ENCODE results near the gene RETREG1. TPM values are rescaled to one million over a fixed set of nuclear protein-coding genes. Genes with fewer than 3 reads are reported as not detected.

Gene RETREG1
- total RNA-seq, 4 donors from 2014 or later = 22.5 to 73.3 (median 43.6) TPM

DNA sequence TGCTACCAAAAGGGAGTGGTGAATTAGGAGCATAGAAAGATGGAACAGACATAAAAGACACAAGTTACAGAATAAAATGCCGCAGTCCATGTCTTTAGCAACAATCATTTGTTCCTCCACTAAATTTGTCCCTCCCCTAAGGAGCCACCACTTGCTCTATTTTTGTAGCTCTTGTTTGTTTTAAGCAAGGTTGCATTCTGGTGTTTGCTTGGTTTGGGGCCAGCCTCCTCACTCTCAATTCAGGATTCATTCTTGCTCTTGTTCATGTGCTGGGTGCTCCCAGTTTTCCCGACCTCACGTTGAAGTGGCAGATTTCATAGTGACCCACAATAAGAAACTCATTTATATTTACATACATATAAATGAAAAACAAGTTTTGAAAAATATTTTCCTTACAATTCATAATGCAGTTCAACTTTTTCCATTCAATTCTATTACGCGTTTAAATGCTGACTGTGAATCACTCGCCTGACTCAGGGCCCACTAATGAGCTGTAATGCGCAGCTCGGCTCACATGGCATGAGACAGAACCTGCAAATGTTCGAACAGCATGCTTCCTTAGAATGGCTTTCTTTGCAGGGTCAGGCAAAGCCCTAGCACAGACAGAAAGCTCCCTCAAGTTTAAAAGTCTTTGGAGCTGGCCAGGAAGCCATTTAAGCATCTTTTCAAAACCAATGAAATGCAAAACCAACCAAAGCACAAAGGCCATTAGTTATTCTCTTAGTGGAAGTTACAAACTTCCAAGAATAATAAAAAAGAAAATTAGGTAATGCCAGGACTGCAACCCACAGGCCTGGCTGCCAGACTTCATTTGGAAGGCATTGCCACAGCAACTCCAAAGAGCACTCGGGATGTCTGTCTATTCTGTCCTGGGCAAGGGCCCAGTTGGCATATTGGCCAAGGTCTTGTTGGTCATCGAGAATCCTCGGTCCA, 41.7 kb downstream of the RETREG1 start:
- ATAC-seq (ENCODE audit: low FRiP score) (peak; percentile 83), DNase-seq (ENCODE audit: low spot score) (no peak)
- TF ChIP-seq CTCF (IDR thresholded peaks at IDR 0.05) = no peak

DNA sequence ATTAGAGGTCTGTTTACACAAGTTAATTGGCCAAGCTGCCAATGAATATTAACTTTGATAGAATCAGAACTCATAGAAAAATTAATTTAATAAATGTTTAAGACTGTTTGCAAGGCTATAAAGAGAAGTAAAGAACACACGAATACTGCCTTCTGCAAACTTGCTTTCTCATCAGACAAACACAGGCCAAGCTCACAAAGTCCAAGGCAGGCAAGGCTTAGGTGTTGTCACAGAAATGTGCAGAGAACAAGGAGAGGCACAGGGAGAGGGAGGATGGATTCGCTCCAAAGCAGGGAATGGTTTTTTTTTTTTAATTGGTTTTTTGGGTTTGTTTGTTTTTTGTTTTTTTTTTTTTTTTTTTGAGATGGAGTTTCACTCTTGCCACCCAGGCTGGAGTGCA, 43.4 kb downstream of the RETREG1 start:
- TF ChIP-seq CTCF (IDR thresholded peaks at IDR 0.05) = no peak
- DNase-seq (ENCODE audit: low spot score) (no peak), ATAC-seq (ENCODE audit: low FRiP score) (no peak)

GRCh38 chr5:16572289-16573015, 44.3 kb downstream of the RETREG1 start:
- ATAC-seq (ENCODE audit: low FRiP score) (no peak), DNase-seq (ENCODE audit: low spot score) (no peak)
- TF ChIP-seq CTCF (IDR thresholded peaks at IDR 0.05) = no peak

DNA sequence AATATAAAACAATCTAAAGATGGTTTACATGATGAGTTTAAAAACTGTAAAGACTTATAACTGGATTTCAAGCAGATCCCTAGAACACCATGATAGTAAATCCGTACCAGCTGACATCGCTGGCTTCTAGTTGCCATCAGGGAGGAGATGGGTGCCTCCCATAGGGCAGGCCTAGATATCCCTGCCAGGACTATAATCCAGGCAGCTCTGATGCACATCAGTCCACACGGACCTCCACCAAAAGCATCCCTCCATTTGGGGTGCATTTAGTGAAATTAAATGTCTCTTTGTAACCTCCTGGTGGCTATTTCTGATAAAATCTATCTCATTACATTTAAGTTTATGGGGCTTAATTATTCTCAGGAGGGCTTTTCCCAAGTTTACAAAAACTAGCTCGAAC, 45.8 kb downstream of the RETREG1 start:
- TF ChIP-seq CTCF (IDR thresholded peaks at IDR 0.05) = no peak
- no peak for ATAC-seq (ENCODE audit: low FRiP score)
- DNase-seq (ENCODE audit: low spot score) = no peak

GRCh38 chr5:16570121-16570815, 46.5 kb downstream of the RETREG1 start:
- DNase-seq (ENCODE audit: low spot score) (no peak), ATAC-seq (ENCODE audit: low FRiP score) (no peak)
- no peak for TF ChIP-seq CTCF (IDR thresholded peaks at IDR 0.05)

DNA sequence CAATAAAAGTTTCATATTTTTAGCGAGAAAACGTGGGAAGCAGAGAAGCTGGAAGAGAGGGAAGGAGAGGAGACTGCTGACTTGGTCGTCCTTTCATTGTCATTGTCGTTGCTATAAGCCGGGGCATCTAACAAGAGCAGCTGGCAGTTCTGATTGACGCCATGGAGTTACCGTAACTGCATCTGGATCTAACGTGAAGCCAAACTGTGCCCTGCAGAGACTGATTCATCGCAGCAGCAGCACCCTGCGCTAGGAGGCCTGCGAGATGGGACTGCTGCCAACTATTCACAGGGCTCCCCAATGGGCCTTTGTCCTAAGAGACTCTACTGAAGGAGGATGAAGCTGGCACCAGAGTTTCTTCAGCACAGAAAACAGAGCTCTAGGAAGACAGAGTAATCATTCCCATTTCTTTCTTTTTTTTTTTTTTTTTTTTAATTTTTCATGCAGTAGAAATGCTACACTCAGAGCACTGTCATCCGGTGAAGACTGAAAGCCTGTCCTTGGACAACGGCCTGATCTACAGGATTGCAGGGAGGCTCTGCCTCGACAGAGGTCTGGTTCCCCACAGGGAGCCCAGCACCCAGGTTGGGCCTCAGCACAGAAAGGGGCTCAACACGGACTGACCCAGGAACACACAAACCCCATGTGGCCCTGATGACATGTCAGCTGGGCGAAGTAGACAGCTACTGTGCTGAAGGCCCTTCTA, 47.8 kb downstream of the RETREG1 start:
- TF ChIP-seq CTCF (IDR thresholded peaks at IDR 0.05) = no peak
- no peak for DNase-seq (ENCODE audit: low spot score)
- no peak for ATAC-seq (ENCODE audit: low FRiP score)

Data from omental fat pad (tissue), 4 donors.